H7 (cell line): ENCODE data around the gene AHNAK2. TPM values are rescaled to one million over a fixed set of nuclear protein-coding genes. Genes with fewer than 3 reads are reported as not detected.
"Not testable (repeated sequence)": the region's sequence is repeated elsewhere in the genome, so short reads cannot be mapped to it uniquely, and the experiment has no call there.

ENCODE experiments used
- DNase-seq: peaks from one replicate; pipeline ENCODE4 v3.0.0; 2012
- H3K27me3 ChIP-seq: 2 replicates; pipeline ENCODE4 v1.6.0; 2011; ENCODE audit warnings: mild to moderate bottlenecking, low read length; ENCODE audit not compliant: control insufficient read depth, insufficient read depth
- H3K36me3 ChIP-seq: replicated peaks from 2 replicates; pipeline ENCODE4 v1.5.1; 2011; ENCODE audit warnings: low read length; ENCODE audit not compliant: control insufficient read depth, insufficient read depth
- H3K4me3 ChIP-seq: 2 replicates; pipeline ENCODE4 v1.5.1; 2011; ENCODE audit warnings: low read depth, mild to moderate bottlenecking, control low read depth, low read length, moderate library complexity; ENCODE audit not compliant: insufficient read depth
- total RNA-seq: library from RNA; depleted of rRNA; stranded (reverse); fragments of >200 nt; shearing (Covaris generic); gene quantifications from 2 replicates; pipeline ENCODE4 v1.2.3, GENCODE V29; 2014

AHNAK2 gene
- total RNA-seq, 1 experiment from 2014 or later: 2.0 TPM

- no peaks in the 10 kb centered on the region for H3K27me3 ChIP-seq
- H3K36me3 ChIP-seq: no peaks in the 10 kb centered on the region
- DNase-seq: no peak
- no peak overlapping the region for H3K4me3 ChIP-seq
Measured at GRCh38 chr14:104917993-104918392, 60.2 kb downstream of the AHNAK2 start.

- DNase-seq: no peak
- no peaks in the 10 kb centered on the region for H3K27me3 ChIP-seq
- H3K36me3 ChIP-seq: no peaks in the 10 kb centered on the region
- no peak overlapping the region for H3K4me3 ChIP-seq
Measured at GRCh38 chr14:104917116-104917515, 61.1 kb downstream of the AHNAK2 start.

- no peak for DNase-seq
- Histone ChIP-seq H3K27me3 (no peaks in the 10 kb centered on the region), H3K4me3 (no peak overlapping the region), H3K36me3 (no peaks in the 10 kb centered on the region)
Measured at GRCh38 chr14:104913435-104913834, 64.7 kb downstream of the AHNAK2 start.

- Histone ChIP-seq H3K36me3 (no peaks in the 10 kb centered on the region), H3K4me3 (no peak overlapping the region), H3K27me3 (no peaks in the 10 kb centered on the region)
- no peak for DNase-seq
Measured at GRCh38 chr14:104912053-104912452, 66.1 kb downstream of the AHNAK2 start.

- H3K36me3 ChIP-seq: no peaks in the 10 kb centered on the region
- no peaks in the 10 kb centered on the region; the same call in 1 of the 2 replicates for H3K27me3 ChIP-seq
- no peak for DNase-seq
- no peak overlapping the region for H3K4me3 ChIP-seq
Measured at GRCh38 chr14:104908303-104908702, 69.9 kb downstream of the AHNAK2 start.

- H3K4me3 ChIP-seq, DNase-seq, H3K27me3 ChIP-seq, H3K36me3 ChIP-seq: not testable (repeated sequence)
Measured at GRCh38 chr14:104905579-104905933, 72.6 kb downstream of the AHNAK2 start.

- H3K36me3 ChIP-seq, DNase-seq, H3K27me3 ChIP-seq, H3K4me3 ChIP-seq: not testable (repeated sequence)
Measured at GRCh38 chr14:104904650-104905578, 73.3 kb downstream of the AHNAK2 start.

GRCh38 chr14:104903990-104904389 is 74.2 kb downstream of the AHNAK2 start:
- no peak overlapping the region for H3K4me3 ChIP-seq
- no peaks in the 10 kb centered on the region; the same call in 1 of the 2 replicates for H3K27me3 ChIP-seq
- DNase-seq: no peak
- H3K36me3 ChIP-seq: no peaks in the 10 kb centered on the region

- no peak for DNase-seq
- Histone ChIP-seq H3K36me3 (no peaks in the 10 kb centered on the region), H3K27me3 (no peaks in the 10 kb centered on the region; the same call in 1 of the 2 replicates), H3K4me3 (no peak overlapping the region)
Measured at GRCh38 chr14:104900639-104901512, 77.3 kb downstream of the AHNAK2 start.

GRCh38 chr14:104899781-104900180 is 78.4 kb downstream of the AHNAK2 start:
- Histone ChIP-seq H3K36me3 (no peaks in the 10 kb centered on the region), H3K27me3 (no peaks in the 10 kb centered on the region; the same call in 1 of the 2 replicates), H3K4me3 (no peak overlapping the region)
- DNase-seq: no peak

- Histone ChIP-seq H3K27me3 (no peaks in the 10 kb centered on the region), H3K4me3 (no peak overlapping the region), H3K36me3 (no peaks in the 10 kb centered on the region)
- DNase-seq: peak; percentile 52
Measured at GRCh38 chr14:104898870-104899510, 79.2 kb downstream of the AHNAK2 start.

GRCh38 chr14:104898195-104898558 is 80.0 kb downstream of the AHNAK2 start:
- DNase-seq: no peak
- Histone ChIP-seq H3K27me3 (no peaks in the 10 kb centered on the region), H3K4me3 (no peak overlapping the region), H3K36me3 (no peaks in the 10 kb centered on the region)

GRCh38 chr14:104897330-104898194 is 80.6 kb downstream of the AHNAK2 start:
- Histone ChIP-seq H3K27me3 (no peaks in the 10 kb centered on the region), H3K4me3 (no peak overlapping the region), H3K36me3 (no peaks in the 10 kb centered on the region)
- peak; percentile 61 for DNase-seq
